NCI-H2029 treated with DMSO at 0.1 percent for 48 hours (cell line): Measurements from ENCODE around the gene CSNK2B.

ENCODE experiments used
- DNase-seq: peaks from one replicate; lab custom pipeline; 2025; lab: John Stamatoyannopoulos, UW

Gene CSNK2B

DNA sequence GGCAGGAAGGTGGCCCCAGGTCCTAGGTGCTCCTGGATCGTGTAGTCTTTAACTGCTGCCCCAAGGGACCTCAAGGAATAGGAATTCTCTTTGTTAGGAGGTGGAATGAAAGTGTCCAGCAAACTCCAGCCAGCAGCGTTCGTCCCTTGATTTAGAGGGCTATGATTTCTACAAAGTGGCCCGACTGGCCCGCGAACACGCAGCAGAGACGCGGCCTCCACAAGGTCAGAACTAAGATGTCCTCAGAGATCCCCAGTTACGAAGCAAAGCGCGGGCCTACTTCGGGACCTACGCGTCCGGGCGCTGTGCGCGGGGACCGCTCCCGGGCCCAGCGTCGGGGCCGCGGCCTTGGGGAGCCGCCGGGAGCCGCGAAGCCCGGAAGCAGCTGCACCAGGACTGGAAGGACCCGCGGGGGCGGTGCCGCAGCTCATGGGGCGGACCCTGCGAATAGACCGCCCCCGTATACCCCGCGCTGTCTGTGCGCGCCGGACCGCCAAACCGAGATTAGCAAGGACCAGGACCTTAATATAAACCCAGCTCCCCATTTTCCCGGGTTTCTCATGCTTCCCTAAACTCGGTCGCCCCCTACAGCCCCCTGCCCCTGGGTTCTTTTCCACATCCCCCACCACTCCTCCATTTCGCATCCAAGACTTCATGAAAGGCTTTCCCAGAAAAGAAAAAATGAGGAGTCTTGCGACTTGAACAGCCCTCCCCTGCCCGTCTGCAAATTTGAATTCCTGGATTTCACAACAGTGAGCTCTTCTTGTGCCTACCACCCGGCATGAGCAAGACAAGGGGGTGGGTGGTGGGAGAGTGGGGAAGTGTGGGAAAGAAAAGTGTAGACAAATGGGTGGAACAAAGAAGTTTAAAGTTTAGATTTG is 5.3 kb upstream of the CSNK2B start, which contains the start of gene C6orf47:
Gene C6orf47, minus strand, starts transcription at position 398 of the 881 bp plus-strand sequence. CDS start 831 bp downstream, outside the sequence.
- DNase-seq: peak; percentile 26

DNA sequence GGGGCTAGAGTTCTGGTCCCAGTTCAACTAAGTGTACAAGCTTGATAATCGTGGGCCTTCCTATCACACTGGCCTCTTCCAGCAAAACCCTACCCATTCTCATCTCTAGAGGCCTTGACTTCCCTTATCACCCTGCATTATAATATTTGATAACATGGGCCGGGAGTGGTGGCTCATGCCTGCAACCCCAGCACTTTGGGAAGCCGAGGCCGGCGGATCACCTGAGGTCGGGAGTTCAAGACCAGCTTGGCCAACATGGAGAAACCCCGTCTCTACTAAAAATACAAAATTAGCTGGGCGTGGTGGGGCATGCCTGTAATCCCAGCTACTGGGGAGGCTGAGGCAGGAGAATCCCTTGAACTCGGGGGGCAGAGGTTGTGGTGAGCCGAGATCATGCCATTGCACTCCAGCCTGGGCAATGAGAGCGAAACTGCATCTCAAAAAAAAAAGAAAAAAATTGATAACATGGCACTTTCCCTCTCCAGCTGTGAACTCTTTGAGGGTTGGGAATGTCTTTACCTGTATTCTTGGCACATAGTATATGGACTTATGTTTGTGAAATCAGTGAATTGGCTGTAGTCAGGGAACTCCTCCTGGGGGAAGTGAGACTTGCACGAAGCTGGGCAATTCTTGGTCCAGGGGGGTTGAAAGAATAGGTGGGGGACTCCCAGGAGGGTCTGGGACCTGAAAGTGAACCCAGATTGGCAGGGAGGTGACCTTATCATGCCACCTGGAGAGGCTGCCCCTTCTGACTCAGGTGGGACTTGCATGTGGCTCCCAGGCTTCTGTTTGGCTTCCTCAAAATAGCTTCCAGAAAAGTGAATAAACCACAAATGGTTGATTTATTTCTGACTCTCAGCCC is 4.4 kb upstream of the CSNK2B start:
- no peak for DNase-seq

DNA sequence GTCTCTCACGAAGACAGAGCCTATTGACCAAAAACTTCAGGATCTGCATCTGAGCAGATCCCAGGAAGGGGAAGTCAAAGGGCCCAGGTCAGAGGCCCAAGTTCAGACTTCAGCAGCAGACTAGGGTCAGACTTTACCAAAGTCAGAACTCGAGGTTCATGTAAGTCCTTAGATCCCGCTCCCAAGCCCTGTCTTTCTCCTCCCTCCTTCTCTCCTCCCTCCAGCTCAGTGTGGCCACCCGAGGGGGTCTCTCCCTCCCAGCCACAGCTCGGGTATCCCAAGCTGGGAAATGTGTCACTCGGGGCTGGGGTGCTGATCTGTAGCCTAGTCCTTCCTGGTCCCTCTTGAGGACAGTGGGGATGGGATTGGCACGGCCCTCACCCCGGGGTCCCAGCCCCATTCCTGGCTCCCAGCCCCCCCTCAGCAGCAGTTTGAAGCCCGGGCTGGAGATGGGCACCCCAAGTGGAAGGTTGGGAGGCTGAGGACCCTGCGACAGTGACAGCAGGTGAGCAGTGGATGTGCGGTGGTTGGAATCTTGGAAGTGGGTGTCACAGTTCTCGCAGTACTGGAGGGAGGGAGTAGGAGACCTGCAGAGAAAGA is 3.7 kb upstream of the CSNK2B start:
- DNase-seq: no peak

DNA sequence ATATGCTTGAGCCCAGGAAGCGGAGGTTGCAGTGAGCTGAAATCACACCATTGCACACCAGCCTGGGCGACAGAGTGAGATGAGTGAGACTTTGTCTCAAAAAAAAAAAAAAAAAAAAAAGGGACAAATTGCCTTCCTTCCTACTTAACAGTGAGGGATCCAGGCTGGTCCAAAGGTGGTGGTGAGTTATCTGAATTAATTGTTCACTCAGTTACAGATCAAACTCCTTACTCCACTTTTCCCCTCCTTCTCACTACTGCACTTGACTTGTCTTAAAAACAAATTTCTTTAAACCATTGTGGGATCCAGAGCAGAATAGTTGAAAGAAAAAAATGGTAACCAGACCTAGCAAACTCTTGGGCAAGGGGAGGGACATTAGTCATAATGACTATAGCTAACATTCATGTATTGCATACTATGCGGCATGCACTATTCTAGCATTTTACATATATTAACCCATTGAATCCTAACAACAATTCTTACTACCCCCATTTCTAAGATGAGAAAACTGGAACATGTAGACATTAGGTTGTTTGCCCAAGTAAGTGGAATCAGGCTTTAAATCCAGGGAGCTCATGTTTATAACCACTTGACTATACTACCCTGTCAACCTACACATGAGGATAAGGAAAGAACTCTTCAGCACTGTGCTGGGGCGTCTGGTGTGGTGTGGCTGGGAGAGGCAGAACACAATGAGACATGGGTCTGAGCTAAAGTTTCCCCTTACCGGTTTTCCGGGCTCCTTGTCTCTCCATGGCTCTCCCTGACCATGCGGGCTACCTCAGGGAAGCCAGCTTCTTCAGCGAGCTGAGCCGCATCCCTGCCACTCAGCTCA is 2.5 kb upstream of the CSNK2B start:
- DNase-seq: no peak

DNA sequence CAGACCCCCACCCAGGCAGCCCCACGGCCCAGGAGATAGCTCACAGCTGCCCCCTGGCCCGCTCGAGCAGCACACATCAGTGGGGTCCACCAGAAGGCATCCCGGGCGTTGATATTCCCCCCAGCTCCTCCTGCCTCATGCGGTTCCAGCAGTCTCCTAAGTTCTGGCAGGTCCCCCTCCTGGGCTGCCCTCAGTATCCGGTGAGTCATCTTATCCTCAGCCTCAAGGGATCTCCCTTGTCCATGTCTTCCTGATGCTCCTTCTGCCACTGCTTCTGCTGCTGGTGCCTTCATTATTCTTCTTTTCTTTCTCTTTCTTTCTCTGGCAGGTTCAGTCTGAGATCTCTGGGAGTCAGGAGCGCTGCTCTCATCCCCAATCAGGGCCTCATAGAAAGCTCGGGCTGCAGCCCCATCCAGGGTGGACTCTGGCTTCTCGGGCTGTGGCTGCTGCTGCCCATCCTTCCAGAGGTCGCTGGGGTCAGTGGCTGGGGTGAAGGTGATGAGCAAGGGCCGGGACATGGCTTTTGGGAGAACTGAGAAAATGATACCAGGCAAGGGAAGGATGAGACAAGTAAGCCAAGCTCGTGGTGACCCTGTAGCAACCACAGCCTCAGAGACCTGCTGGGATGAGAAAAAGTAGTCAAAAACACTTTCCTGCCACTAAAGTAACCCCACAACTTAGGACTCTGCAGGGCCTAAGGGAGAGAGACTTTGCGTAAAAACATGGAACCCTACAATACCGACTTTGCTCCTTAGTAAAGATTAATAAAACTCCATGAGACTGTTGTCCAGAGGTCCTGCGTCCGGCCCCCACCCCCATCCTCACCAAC is 1.7 kb upstream of the CSNK2B start:
- no peak for DNase-seq

DNA sequence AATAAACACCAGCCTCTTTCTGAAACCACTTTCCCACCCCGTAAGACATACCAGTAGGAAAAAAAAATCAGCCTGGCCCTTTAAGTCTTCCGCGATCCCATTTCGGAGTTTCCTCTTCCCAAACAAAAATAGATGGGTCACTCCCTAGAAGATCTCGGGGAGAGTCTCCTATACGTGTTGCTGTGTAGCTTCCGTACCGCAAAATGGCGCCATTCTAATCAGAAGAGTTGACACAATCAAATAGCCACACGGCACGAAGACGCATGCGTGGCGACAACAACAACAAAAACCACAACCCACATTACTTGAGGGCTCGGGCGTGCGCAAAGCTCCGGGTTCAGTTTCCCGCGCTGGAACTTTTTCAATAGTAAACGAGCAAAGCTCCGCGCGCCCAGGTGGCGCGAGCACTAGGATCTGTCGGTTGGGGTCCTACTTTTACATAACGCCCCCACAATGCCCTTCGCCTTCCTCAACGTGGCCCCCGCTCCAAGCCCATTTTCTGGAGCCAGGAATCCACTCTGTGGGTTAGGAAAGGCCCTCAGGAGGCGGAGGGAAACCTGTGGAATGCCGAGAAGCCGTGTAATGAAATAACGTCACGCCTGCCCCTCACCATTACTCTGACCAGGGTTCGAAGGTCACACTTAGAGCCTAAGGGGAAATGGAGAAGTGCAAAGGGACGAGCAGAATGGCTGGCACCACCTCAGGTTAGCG is 935 bp upstream of the CSNK2B start, which contains the start of gene GPANK1:
Gene GPANK1, minus strand, starts transcription at position 208 of the 711 bp plus-strand sequence. CDS start 519 bp downstream, outside the sequence.
- peak; percentile 62 for DNase-seq

DNA sequence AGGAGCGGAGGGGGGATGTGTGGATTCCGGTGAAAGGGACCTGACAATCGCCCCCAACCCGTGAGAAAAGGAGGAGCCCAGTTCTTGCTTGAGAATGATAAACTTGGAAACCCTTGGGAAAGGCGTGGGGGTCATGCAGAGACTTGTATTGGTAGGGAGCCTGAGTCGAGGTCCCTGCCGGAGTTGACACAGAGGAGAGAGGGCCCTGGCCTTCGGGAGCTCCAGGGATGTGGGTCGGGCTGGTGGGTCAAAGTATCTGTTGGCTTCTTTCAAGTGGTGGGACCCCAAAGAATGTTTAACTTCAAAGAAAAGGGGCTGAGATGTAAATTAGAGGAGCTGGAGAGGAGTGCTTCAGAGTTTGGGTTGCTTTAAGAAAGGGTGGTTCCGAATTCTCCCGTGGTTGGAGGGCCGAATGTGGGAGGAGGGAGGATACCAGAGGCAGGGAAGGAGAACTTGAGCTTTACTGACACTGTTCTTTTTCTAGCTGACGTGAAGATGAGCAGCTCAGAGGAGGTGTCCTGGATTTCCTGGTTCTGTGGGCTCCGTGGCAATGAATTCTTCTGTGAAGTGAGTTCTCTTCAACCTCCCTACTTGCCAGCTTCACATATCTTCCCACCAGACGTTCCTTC is 571 bp downstream of the CSNK2B start:
- no peak for DNase-seq

DNA sequence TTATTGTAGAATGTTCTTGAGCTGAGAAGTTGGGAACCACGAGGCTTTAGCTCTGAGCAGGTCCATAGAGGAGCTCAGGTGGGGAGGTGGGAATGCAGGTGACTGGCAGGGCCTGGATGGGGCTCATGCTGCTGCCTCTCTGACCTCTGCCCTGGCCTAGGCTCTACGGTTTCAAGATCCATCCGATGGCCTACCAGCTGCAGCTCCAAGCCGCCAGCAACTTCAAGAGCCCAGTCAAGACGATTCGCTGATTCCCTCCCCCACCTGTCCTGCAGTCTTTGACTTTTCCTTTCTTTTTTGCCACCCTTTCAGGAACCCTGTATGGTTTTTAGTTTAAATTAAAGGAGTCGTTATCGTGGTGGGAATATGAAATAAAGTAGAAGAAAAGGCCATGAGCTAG is 3.8 kb downstream of the CSNK2B start, which contains the start of gene LY6G5B:
Gene LY6G5B, plus strand, starts transcription at position 301 of the 400 bp plus-strand sequence. CDS start 975 bp downstream, outside the sequence.
- no peak for DNase-seq

DNA sequence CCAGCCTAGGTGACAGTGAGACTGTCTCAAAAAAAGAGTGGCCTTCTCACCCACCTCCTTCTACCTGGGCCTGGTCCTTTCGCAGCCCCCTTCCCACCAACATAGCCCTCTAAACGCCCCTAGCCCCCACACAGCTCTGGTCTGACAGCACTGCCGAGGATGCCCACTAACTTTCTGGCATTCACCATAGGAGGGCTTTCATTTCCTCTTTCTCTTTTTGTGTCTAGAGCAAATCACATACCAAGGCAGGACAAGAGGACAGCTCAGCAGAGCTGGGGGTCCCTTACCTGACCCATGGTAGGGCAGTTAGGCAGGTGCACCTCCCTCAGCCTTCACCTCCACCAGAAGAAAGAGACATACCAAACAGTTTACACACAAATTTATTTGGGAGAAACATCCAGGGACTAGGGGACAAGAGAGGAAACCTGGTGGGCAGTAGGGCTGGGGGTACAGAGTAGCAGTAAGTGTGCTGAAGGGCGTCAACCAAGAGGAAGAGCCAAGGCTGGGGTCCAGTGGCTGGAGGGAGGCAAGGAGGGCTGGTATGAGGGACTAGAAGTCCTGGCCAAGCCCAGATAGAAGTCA is 10.5 kb downstream of the CSNK2B start:
- no peak for DNase-seq

DNA sequence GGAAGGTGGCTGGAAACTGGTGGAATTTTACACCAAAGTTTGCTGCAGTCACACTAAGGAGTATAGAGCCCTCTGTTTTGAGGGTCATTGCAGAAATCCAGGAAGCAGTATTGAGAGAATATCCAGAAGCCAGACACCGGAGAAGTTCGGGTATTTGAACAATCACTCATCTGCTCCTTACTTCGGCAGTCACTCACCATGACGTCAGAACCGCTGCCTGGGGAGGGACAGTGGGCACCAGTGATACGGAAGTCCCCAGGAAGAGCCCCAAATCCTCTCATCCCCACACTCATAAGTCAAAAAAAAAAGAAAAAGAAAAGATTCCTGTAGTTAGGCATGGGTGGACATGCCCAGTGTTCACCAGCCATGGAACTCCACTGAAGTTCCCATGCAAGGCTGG is 11.0 kb downstream of the CSNK2B start:
- DNase-seq: no peak

DNA sequence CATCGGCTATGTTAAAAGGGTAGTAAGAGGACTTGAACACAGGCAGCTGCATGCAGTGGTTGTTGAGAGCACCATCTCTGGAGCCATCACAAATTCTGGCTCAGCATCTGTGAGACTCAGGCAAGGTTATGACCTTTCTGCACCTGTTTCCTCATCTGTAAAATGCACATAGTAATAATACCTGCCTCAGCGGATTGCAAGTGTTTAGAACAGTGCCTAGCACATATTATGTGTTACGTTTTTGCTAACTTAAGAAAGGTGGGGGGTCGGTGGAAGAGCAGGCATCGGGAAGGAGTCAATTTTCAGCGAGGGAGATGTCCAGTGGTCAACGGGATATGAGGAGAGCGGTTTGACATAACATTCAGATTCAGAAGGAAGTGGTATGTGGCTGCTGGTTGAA is 12.1 kb downstream of the CSNK2B start:
- DNase-seq: no peak

DNA sequence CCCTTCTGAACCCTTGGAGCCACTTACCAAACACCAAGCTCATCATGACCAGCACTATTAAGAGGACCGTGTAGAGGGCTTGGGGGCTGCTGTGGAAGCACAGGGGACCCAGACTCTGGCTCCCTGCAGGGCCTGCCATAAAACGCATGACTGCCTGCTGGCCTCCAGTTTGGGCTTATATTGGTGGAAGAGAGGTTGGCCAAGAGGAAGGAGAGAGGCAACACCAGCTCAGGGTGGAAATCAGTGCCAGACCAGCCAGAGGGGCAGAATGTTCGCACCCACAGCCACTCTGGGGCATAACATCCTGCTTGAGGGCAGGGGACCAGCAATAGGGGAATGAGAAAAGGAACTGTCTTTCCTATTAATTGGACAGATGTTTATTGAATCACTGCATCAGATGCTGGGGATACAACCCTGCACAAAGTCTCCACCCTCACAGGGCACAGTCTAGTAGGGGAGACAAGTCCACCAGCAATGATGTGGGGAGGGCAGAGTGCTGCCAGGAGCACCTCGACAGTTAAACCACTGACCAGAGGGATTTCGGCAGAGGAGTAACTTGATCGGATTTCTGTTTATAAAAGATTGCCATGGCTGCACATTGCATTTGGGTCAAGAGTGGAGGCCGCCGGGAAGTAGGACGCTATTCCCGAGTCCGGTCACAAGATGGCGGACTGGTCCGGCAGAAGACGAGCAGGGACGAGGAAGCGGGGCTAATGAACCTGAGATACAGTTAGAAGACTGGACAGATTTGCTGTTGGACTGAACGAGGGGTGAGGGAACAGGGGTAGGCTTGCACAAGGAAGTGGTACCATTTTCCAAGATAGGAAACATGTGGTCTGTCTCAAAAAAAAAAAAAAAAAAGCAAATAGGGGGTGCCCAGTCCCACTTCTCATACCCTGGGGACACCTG is 14.6 kb downstream of the CSNK2B start, which contains the start of gene LY6G5C:
Gene LY6G5C, minus strand, starts transcription at position 842 of the 909 bp plus-strand sequence. Its CDS starts 694 bp downstream, at position 148.
- peak; percentile 84 for DNase-seq

DNA sequence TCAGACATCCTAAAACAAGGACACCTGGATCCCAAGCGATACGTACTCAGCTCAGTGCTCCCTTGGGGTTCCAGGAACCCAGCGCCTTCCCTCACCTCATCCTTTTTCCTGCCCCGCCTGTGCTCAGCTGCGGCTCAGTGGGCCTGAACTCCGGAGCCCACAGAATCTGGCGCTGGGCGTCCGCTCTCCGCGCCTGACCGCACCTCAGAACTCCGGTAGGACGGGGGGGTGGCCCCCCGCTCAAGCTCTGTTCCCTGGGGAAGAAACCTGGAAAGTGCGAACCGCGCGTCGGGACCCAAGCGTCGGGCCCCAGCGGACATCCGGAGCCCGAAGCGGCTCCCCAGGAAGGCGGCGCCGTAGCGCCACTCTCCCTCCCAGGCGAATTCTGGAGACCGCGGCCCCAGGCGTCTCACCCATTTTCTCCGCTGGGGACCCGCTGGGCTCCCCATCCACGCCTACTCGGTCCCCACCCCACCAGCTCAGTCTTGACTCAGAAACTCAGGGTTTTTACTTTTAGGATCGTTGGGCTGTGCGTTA is 15.3 kb downstream of the CSNK2B start:
- no peak for DNase-seq

DNA sequence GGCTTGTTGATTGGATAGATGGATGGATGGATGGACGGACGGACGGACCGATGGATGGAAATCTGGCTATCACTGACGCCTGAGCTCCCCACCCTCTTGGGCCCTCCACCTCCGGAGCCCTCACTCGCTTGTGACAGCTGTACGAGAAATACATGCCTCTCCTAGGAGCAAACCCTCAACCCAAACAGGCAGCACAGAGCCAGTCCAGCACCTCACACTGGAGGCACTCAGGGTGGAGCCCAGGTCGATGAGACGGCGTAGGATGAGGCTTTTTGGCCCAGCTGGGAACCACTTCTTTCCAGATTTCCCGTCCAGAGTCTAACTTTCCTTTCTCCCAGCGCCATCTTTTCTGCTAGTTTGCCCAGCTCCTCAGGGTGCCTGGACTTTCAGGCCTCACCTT is 17.7 kb downstream of the CSNK2B start:
- no peak for DNase-seq

DNA sequence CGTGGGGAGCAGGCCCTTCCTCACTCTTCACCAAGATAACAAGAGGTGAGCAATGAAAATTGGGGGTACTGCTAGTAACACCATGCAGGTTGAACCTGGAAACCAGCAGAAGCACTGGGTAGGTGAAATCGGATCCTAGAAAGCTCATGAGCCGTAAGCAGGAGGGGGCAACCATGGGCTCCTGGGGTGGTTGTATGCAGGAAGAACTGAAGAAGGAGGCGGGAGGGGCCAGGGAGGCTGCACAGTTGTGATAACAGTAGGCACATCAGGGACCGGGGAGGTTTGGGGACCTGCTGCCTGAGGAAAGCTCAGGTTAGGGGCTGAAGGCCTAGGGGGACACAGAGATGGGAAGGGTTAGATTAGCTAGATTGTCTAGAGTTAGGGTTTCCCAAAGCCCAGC is 20.6 kb downstream of the CSNK2B start:
- DNase-seq: no peak

DNA sequence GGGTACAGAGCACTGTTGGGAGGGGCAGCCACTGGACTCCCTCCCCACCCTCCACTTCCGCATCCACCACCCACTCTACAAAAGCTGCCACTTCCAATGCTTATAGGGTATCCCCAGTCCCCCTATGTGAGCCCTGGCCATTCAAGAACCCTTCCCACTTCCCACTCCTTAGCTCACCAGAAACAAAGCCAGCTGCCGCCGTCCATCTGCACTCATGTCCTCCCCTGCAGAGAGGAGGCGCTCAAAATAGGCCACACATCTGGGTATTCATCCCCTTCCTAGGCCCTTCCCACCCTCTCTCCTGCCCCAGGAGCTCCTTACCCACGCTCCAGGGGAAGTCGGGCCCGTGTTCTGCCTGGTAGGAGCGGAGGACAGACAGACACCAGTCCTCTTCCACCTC is 21.4 kb downstream of the CSNK2B start:
- no peak for DNase-seq
